Hepatocyte (in vitro differentiated cells): Measurements from ENCODE around the gene LRCH1. TPM values are rescaled to one million over a fixed set of nuclear protein-coding genes. Genes with fewer than 3 reads are reported as not detected.
A peak's percentile ranks its signal among the peaks of the same experiment; 100 is the strongest.

Experiments
- DNase-seq: peaks from one replicate; pipeline ENCODE4 v3.0.0-alpha.2; 2016; ENCODE audit warnings: low spot score
- H2AFZ ChIP-seq: fragments of 200-600 bp; sonication (generic); 2 replicates; pipeline ENCODE4 v1.6.0; 2016; ENCODE audit warnings: antibody characterized with exemption, mild to moderate bottlenecking
- H3K27ac ChIP-seq: fragments of 200-600 bp; sonication (generic); 2 replicates; pipeline ENCODE4 v1.5.1; 2016; ENCODE audit warnings: mild to moderate bottlenecking
- H3K27me3 ChIP-seq: fragments of 200-600 bp; sonication (generic); 2 replicates; pipeline ENCODE4 v1.6.1; 2016
- H3K36me3 ChIP-seq: fragments of 200-600 bp; sonication (generic); replicated peaks from 2 replicates; pipeline ENCODE4 v1.5.1; 2016; ENCODE audit warnings: low read depth; ENCODE audit not compliant: insufficient read depth
- H3K4me1 ChIP-seq: fragments of 200-600 bp; sonication (generic); 2 replicates; pipeline ENCODE4 v1.5.1; 2016; ENCODE audit warnings: mild to moderate bottlenecking, moderate library complexity; ENCODE audit not compliant: insufficient read depth
- H3K4me2 ChIP-seq: fragments of 200-600 bp; sonication (generic); 2 replicates; pipeline ENCODE4 v1.6.0; 2016
- H3K4me3 ChIP-seq: fragments of 200-600 bp; sonication (generic); 2 replicates; pipeline ENCODE4 v1.5.1; 2016; ENCODE audit warnings: mild to moderate bottlenecking
- H3K79me2 ChIP-seq: fragments of 200-600 bp; sonication (generic); 2 replicates; pipeline ENCODE4 v1.6.0; 2017; ENCODE audit warnings: mild to moderate bottlenecking
- H3K9me2 ChIP-seq: fragments of 200-600 bp; sonication (generic); replicated peaks from 2 replicates; pipeline ENCODE4 v1.6.0; 2017; ENCODE audit warnings: mild to moderate bottlenecking; ENCODE audit not compliant: insufficient read depth
- H3K9me3 ChIP-seq: fragments of 200-600 bp; sonication (generic); 2 replicates; pipeline ENCODE4 v1.5.1; 2016; ENCODE audit warnings: low read depth, mild to moderate bottlenecking
- H4K20me1 ChIP-seq: fragments of 200-600 bp; sonication (generic); 2 replicates; pipeline ENCODE4 v1.6.0; 2016; ENCODE audit warnings: mild to moderate bottlenecking; ENCODE audit not compliant: insufficient read depth, poor library complexity, severe bottlenecking
- CTCF ChIP-seq: fragments of 200-600 bp; sonication (generic); IDR thresholded peaks from 2 replicates; pipeline ENCODE4 v1.5.1; 2016; ENCODE audit warnings: antibody characterized with exemption, mild to moderate bottlenecking; ENCODE audit not compliant: poor library complexity
- EZH2 ChIP-seq: fragments of 200-600 bp; sonication (generic); IDR thresholded peaks from 2 replicates; pipeline ENCODE4 v1.6.1; 2016; ENCODE audit warnings: antibody characterized with exemption, mild to moderate bottlenecking, borderline replicate concordance
- EZH2phosphoT487 ChIP-seq: fragments of 200-600 bp; sonication (generic); IDR thresholded peaks from one replicate; pipeline ENCODE4 v1.6.1; 2018; ENCODE audit warnings: antibody characterized with exemption, mild to moderate bottlenecking, low read depth, moderate library complexity; ENCODE audit not compliant: unreplicated experiment, severe bottlenecking
- WGBS: methylation state at CpG from one replicate; pipeline ENCODE4 v1.1.6; 2016; ENCODE audit warnings: low lambda C conversion rate; ENCODE audit errors: missing lambda C conversion rate; 5-methylcytosine and 5-hydroxymethylcytosine counted together
- polyA plus RNA-seq: library from polyadenylated mRNA; unstranded; fragments of >200 nt; fragmentation: Nextera tagmentation; extraction: Ambion mirVana; gene quantifications from 2 replicates; pipeline ENCODE4 v1.2.1, GENCODE V29; 2016
- total RNA-seq: library from RNA; depleted of rRNA; stranded (reverse); fragments of >200 nt; gene quantifications from 2 replicates; pipeline ENCODE4 v1.2.3, GENCODE V29; 2014

The LRCH1 gene
- total and polyA plus RNA-seq, 2 experiments from 2014 or later, result 5.7 to 14.1 TPM

GRCh38 chr13:46565808-46566750, 13.1 kb downstream of the LRCH1 start:
- H3K27me3 ChIP-seq, result no peaks in the 10 kb centered on the region
- DNase-seq, result no peak
- WGBS, result 71% methylated on average over 7 of the region's 7 CpGs
- TF ChIP-seq CTCF (no peak), EZH2 (no peak), EZH2phosphoT487 (no peak)
- peaks cover 100% of the 10 kb centered on the region for H3K79me2 ChIP-seq
- H3K4me3 ChIP-seq, result no peak overlapping the region
- H4K20me1 ChIP-seq, result peaks cover 11% of the 10 kb centered on the region
- H3K4me2 ChIP-seq, result peak overlapping the region; percentile 49
- no peaks in the 10 kb centered on the region for H3K9me3 ChIP-seq
- no peaks in the 10 kb centered on the region for H3K9me2 ChIP-seq
- H3K27ac ChIP-seq, result peak overlapping the region; percentile 53
- H3K4me1 ChIP-seq, result peaks cover 19% of the 10 kb centered on the region
- no peaks in the 10 kb centered on the region for H3K36me3 ChIP-seq
- H2AFZ ChIP-seq, result no peak overlapping the region

GRCh38 chr13:46567671-46568070, 14.7 kb downstream of the LRCH1 start:
- Histone ChIP-seq H3K4me2 (no peak overlapping the region), H3K27me3 (no peaks in the 10 kb centered on the region), H3K9me2 (no peaks in the 10 kb centered on the region), H3K4me3 (no peak overlapping the region), H3K27ac (no peak overlapping the region), H4K20me1 (peaks cover 17% of the 10 kb centered on the region), H3K4me1 (peaks cover 8% of the 10 kb centered on the region), H3K36me3 (no peaks in the 10 kb centered on the region), H3K79me2 (peaks cover 100% of the 10 kb centered on the region), H3K9me3 (no peaks in the 10 kb centered on the region), H2AFZ (no peak overlapping the region)
- no peak for TF ChIP-seq CTCF
- TF ChIP-seq EZH2, result no peak
- no peak for TF ChIP-seq EZH2phosphoT487
- DNase-seq, result no peak
- 87% methylated on average over 2 of the region's 2 CpGs for WGBS

- no peaks in the 10 kb centered on the region for H3K27me3 ChIP-seq
- no peak for TF ChIP-seq EZH2
- no peak for TF ChIP-seq EZH2phosphoT487
- no peak for TF ChIP-seq CTCF
- H3K9me2 ChIP-seq, result no peaks in the 10 kb centered on the region
- no peaks in the 10 kb centered on the region for H3K9me3 ChIP-seq
- DNase-seq, result no peak
- no peak overlapping the region for H2AFZ ChIP-seq
- peaks cover 8% of the 10 kb centered on the region for H3K4me1 ChIP-seq
- H3K27ac ChIP-seq, result no peak overlapping the region
- no peak overlapping the region for H3K4me2 ChIP-seq
- H3K36me3 ChIP-seq, result no peaks in the 10 kb centered on the region
- 91% methylated on average over 7 of the region's 7 CpGs for WGBS
- peaks cover 100% of the 10 kb centered on the region for H3K79me2 ChIP-seq
- peaks cover 21% of the 10 kb centered on the region for H4K20me1 ChIP-seq
- no peak overlapping the region for H3K4me3 ChIP-seq
Observed at GRCh38 chr13:46569456-46569855, 16.5 kb downstream of the LRCH1 start.
